ENCODE data around the gene SSR1. TPM values are rescaled to one million over a fixed set of nuclear protein-coding genes. Genes with fewer than 3 reads are reported as not detected.

Gene SSR1
- total and polyA plus RNA-seq, 9 of the 15 experiments (the other 6 are each of a cell fraction or from before 2014, with no cell fraction given) = 87.7 to 220 (median 144) TPM

GRCh38 chr6:7335519-7335918 is 22.5 kb upstream of the SSR1 start:
- no peak overlapping the region for H3K9ac ChIP-seq (ENCODE audit: insufficient read depth in 1 of 2, low read depth in 2 of 2, low read length in 2 of 2)
- no peaks in the 10 kb centered on the region; a peak in 2 of 5 replicates for H3K4me1 ChIP-seq (replicated peaks in 1 of 2; ENCODE audit: control insufficient read depth in 2 of 2, insufficient read depth in 2 of 2, low read length in 2 of 2)
- 6% methylated on average over 3 of the region's 3 CpGs for WGBS (ENCODE audit: insufficient coverage, low coverage, missing lambda C conversion rate)
- no TSS peak for BruUV-seq (replicated peaks)
- in situ Hi-C loops (cut with MboI) = no loop called here
- no peak overlapping the region for H3K4me3 ChIP-seq
- H3K79me2 ChIP-seq (ENCODE audit: control insufficient read depth, insufficient read depth, low read length) = no peaks in the 10 kb centered on the region
- H3K4me2 ChIP-seq (ENCODE audit: insufficient read depth, low read length) = no peak overlapping the region
- ATAC-seq (no peak), FAIRE-seq (no peak), DNase-seq (ENCODE audit: extremely low read depth in 1 of 4, low spot score in 3 of 4) (no peak)
- H3K9me3 ChIP-seq (replicated peaks; ENCODE audit: control insufficient read depth, insufficient read depth, low read depth, low read length) = no peaks in the 10 kb centered on the region
- ChIA-PET CTCF (ENCODE audit: low intra/inter-chr PET ratio) (no interaction called here), POLR2A (interaction anchor here (0.6 to 1.7 kb wide), 4 partner anchors 11 to 88 kb away, joined by 3 to 4 read pairs (median 4); no protein-coding TSS in a partner anchor)
- H3K27me3 ChIP-seq (ENCODE audit: control insufficient read depth in 2 of 2, insufficient read depth in 2 of 2, low read length in 2 of 2) = no peaks in the 10 kb centered on the region
- intact Hi-C loops (cut with micrococcal nuclease) = no loop called here
- no peak overlapping the region for H2AFZ ChIP-seq (ENCODE audit: low read depth, low read length)
- H3K27ac ChIP-seq (ENCODE audit: extremely low read depth, low read depth, low read length) = no peak overlapping the region
- H3K9me1 ChIP-seq (ENCODE audit: control insufficient read depth, insufficient read depth, low read length) = no peaks in the 10 kb centered on the region
- no peaks in the 10 kb centered on the region for H4K20me1 ChIP-seq (replicated peaks; ENCODE audit: control insufficient read depth, insufficient read depth, low read length)
- no peaks in the 10 kb centered on the region for H3K36me3 ChIP-seq (ENCODE audit: control insufficient read depth, insufficient read depth, low read length)
- TF ChIP-seq BDP1 (IDR thresholded peaks at IDR 0.05; ENCODE audit: insufficient read depth, insufficient read length) (no peak), ZNF174 (CRISPR knock-in tag; IDR thresholded peaks at IDR 0.05) (no peak), RFX5 (IDR thresholded peaks at IDR 0.05; ENCODE audit: low read depth, low read length) (no peak), STAT6 (CRISPR knock-in tag; IDR thresholded peaks at IDR 0.05) (no peak), CC2D1A (IDR thresholded peaks at IDR 0.05) (no peak), HNRNPK (IDR thresholded peaks at IDR 0.05; ENCODE audit: low read depth, low read length, poor library complexity, severe bottlenecking) (no peak), SETDB1 (IDR thresholded peaks at IDR 0.05; ENCODE audit: low read length) (no peak), SIX5 (IDR thresholded peaks at IDR 0.05; ENCODE audit: borderline replicate concordance in 1 of 2, insufficient read depth in 1 of 2, low read depth in 1 of 2, low read length in 2 of 2) (no peak), ZBTB40 (IDR thresholded peaks at IDR 0.05) (no peak), ZBTB40 (CRISPR knock-in tag; IDR thresholded peaks at IDR 0.05) (no peak)
